OCI-LY1 (cell line): ENCODE data around the gene AGRP.

Experiments
- EZH2 ChIP-seq: fragments of 200-600 bp; sonication (generic), shearing (Covaris generic); IDR thresholded peaks from 2 replicates; pipeline ENCODE4 v1.8.0; 2017; ENCODE audit warnings: borderline replicate concordance, mixed run types, mild to moderate bottlenecking, antibody characterized with exemption, low read length, moderate library complexity, mixed read lengths
- TF ChIP-seq, protein P1 (sequence below): fragments of 200-600 bp; sonication (generic), shearing (Covaris generic); IDR thresholded peaks from 2 replicates; pipeline ENCODE4 v1.5.1; 2017; ENCODE audit warnings: mild to moderate bottlenecking, antibody characterized with exemption, low read length, moderate library complexity, mixed read lengths

DNA sequence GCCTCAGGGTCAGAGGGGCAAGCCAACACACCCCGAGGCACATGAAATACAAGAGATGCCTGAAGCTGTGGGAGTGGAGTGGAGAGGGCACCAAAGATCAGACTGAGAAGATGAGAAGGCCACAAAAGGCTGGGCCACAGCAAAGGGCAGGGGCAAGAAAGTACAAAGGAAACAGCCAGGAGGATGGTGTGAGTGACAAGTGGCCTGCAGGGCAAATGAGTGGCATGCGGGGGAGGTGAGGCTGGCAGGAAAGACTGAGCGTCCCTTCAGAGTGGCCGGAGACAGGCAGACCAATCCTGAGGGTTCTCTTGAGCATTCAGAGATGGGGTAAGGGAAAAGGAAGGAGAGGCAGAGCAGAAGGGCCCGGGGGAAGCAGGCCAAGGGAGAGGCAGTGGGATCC, 29.2 kb downstream of the AGRP start:
- TF ChIP-seq, protein P1, sequence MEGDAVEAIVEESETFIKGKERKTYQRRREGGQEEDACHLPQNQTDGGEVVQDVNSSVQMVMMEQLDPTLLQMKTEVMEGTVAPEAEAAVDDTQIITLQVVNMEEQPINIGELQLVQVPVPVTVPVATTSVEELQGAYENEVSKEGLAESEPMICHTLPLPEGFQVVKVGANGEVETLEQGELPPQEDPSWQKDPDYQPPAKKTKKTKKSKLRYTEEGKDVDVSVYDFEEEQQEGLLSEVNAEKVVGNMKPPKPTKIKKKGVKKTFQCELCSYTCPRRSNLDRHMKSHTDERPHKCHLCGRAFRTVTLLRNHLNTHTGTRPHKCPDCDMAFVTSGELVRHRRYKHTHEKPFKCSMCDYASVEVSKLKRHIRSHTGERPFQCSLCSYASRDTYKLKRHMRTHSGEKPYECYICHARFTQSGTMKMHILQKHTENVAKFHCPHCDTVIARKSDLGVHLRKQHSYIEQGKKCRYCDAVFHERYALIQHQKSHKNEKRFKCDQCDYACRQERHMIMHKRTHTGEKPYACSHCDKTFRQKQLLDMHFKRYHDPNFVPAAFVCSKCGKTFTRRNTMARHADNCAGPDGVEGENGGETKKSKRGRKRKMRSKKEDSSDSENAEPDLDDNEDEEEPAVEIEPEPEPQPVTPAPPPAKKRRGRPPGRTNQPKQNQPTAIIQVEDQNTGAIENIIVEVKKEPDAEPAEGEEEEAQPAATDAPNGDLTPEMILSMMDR, result no peak
- TF ChIP-seq EZH2, result no peak
